HG02798 (cell line): ENCODE results near the gene GAREM1.

Experiments
- ATAC-seq: cut with Tn5 transposase; IDR thresholded peaks from one replicate; pipeline ENCODE4 v1.9.1; 2021; ENCODE audit warnings: mild to moderate bottlenecking; ENCODE audit not compliant: unreplicated experiment, poor library complexity

GAREM1 gene

DNA sequence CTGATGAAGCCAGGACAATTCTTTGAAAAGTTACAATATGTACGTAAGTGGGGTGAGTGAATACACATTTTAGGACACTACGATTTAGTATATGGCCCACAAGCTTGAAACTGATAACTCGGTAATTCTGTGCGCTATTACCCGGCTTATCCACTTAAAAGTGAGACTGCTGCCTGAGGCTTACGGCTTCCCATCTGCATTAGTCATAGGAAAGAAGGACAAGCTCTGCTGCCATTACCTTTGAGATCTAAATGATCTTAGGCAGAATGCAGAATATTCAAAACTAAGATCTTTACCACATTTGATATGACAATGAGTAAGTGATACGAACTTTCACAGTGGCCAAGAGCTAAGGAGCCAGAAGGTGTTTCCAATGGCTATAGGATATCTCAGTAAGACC is 133.3 kb downstream of the GAREM1 start:
- ATAC-seq = no peak

- no peak for ATAC-seq
Observed at GRCh38 chr18:32335228-32335627, 135.5 kb downstream of the GAREM1 start.

- no peak for ATAC-seq
Observed at GRCh38 chr18:32333781-32334180, 136.9 kb downstream of the GAREM1 start.

DNA sequence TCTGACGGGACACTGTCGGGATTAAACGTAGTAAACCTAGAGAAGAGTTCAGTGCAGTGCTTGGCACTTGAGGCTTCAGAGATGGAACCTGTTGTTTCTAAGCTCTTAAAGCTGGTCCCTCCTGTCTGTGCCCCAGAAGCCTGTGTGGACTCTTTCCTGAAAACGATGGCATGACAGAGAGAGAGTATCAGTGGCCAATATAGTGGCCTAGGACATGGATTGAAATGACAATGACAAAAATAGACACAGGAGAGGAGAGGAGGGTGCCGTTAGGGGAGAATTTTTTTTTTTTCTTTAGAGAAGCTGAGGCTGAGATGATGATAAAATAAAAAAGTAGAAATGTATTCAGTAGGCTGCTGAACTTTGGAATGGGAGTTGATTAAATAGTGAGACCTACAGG is 138.0 kb downstream of the GAREM1 start:
- no peak for ATAC-seq

DNA sequence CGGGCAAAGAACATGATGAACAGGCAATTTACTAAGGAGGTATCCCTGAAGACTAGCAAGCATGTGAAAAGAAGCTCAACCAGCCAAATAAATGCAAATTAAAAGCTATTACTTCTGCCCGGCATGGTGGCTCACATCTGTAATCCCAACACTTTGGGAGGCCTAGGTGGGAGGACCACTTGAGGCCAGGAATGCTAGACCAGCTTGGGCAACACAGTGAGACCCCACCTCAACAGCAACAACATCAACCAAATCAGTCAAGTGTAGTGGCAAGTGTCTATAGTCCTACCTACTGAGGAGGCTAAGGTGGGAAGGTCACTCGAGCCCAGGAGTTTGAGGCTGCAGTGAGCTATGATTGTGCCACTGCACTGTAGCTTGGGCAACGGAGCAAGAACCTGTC is 141.7 kb downstream of the GAREM1 start:
- no peak for ATAC-seq

- no peak for ATAC-seq
Observed at GRCh38 chr18:32328379-32328778, 142.3 kb downstream of the GAREM1 start.

GRCh38 chr18:32326450-32327308 is 144.0 kb downstream of the GAREM1 start:
- ATAC-seq = no peak

GRCh38 chr18:32324181-32324580 is 146.5 kb downstream of the GAREM1 start:
- no peak for ATAC-seq

DNA sequence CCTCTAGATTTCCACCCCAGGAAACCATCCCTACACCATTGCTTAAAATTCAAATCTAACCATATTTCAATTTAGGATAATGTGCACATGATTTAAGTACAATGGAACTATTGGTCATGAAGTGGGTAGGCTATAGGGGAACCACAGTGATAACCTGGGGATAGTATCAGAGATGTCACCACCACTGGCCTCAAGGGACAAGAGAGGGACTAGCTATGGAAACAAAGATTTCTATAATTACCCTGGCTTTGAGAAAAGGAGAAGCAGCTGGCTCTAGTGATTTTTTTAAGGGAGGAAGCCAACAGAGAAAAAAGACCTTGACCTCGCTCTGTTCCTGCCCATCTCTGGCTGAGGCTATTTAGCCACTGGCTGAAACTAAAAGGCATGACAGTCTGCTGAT is 148.9 kb downstream of the GAREM1 start:
- ATAC-seq = no peak

DNA sequence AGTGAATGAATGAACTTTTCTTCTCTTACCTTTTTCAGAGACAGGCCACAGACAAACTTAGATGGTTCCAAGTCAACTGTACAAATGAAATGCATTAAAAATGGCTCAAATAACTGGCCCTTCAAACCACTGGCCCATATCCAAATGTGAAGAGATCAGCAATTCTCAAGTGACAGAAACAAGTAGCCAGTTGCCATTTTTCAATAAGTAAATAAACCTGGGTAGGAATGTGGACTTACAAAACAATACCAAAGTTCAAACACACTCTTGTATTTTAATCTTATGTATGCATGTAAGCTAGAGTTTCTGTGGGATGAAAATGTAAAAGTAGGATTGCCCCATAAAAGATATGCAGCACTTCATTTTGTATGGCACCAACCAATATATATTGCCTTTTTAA is 151.6 kb downstream of the GAREM1 start:
- ATAC-seq = no peak

DNA sequence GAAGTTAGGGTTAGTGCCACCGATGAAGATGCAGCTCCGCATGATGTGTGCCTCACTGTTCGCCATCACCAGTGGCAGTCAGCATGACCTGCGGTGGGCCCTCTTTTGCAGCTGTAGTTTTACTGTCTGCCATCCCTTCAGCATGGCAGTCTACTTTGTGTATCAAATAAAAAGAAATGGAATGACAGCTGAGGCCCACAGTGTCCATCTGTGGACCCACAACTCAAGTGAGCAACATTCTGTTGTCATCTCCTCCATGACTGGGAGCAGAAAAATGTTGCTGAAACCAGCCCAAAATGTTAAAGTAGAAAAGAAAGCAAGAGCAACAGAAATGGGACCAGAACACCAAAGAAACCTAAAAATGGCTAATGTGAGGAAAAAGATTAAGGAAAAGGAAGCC is 152.1 kb downstream of the GAREM1 start:
- no peak for ATAC-seq

DNA sequence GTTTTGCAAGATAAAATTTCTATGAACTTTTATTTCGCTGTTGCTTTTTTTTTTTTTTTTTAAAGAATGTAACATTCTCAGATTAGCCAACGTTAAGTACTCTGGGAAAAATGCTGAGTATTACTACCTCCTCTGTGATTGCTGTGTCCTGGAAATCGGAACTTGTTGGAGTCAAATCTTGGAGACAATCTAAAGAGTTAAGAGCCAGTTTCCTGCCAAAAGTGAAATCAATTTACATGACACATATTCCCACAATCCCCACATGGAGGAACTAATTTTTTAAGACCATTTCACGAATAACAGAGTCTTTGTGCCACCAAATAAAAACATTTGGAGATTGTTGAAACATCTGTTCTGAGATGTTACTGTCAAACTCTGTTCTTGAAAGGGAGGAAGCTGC is 153.0 kb downstream of the GAREM1 start:
- no peak for ATAC-seq

- no peak for ATAC-seq
Observed at GRCh38 chr18:32315881-32316280, 154.8 kb downstream of the GAREM1 start.

DNA sequence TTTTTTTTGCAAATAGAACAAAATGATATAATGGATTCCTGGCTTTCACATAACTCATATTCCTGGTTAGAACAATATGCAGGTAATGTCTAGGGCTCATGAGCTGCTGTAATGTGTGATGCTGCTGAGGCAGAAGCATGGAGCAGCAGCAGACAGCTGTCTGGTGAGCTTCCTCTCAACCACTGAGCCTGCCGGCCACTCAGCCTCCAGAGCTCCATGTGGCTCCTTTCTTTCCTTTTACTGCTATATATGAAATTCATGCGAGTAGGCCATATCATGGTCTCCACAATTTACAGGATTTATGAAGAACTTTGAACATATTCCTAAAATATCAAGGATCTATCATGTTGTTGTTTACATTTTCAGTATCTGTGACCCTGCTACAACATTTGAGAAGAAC is 159.9 kb downstream of the GAREM1 start:
- no peak for ATAC-seq

- no peak for ATAC-seq
Observed at GRCh38 chr18:32310101-32310500, 160.6 kb downstream of the GAREM1 start.

- ATAC-seq = no peak
Observed at GRCh38 chr18:32308493-32309120, 162.1 kb downstream of the GAREM1 start.

- no peak for ATAC-seq
Observed at GRCh38 chr18:32303400-32303799, 167.3 kb downstream of the GAREM1 start.

GRCh38 chr18:32302806-32303205 is 167.9 kb downstream of the GAREM1 start:
- ATAC-seq = no peak

DNA sequence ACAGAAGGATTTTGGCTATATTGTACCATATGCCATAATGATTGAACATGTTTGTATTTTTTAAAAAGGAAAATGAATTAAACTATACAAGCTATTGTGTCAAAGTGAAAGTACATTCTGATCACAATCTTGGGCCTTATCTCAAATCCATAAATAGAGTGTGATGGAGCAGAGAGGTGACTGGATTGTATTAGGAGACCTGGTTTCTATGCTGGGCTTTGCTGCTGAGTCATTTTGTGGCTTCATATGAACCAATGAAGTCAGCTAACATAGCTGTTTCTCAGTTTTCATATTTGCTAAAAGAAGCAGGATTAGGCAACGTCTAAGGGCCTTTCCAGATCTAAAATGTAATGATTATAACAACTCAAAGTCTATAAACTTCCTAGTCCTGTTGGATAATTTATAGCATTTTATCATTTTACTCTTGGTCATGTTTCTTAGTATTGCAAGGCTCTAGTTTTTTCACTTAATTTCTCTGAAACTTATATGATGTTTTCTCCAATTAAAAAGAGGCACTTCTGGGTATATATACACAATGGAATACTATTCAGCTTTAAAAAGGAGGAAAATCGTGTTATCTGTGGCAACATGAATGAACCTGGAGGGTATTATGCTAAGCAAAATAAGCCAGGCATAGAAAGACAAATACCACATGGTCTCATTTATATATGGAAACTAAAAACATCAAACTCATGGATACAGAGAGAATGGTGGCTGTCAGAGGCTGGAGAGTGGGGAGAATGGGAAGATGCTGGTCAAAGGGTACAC is 168.5 kb downstream of the GAREM1 start:
- ATAC-seq = peak; percentile 52

DNA sequence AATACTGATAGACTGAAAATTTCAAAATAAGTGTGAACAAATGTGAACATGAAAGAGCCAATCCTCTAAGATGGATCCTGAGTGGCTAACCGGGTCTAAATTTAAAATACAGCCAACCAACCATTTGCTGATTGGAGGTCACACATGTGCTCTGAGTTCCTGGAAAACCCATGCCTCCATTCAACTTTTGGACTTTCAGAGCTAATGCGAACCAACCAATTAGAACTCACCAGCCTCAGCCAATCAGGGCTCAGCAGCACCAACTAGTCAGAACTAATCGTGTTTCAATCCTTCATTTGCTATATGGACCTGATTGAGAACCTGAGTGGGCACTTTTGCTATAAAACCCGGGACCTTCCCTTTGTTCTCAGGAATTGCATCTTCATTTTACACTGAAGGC is 169.3 kb downstream of the GAREM1 start:
- ATAC-seq = no peak

DNA sequence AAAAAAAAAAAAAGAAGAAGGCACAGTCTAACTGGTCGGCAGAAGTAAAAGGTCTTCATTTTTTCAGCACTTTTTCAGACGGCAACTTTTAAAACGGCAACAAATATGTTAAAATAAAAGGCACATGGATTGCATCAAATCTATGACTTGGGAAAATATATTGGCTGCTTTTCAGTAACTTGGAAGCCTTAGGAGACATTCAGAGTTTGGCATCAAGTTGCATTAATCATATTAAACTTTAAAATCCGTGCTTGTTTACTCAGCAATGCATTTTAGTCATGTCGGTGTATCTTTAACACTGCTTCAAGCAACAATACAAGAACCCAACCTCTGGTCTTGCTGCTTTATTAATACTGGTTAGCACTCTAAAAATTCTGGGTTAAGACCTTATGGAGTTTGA is 169.8 kb downstream of the GAREM1 start:
- no peak for ATAC-seq
